ENCODE data around the gene ITIH3.

The ITIH3 gene

GRCh38 chr3:52787246-52787645 is 7.3 kb upstream of the ITIH3 start:
- no peak overlapping the region for H4K8ac ChIP-seq (ENCODE audit: low read depth, low read length)
- H3K9me3 ChIP-seq (ENCODE audit: insufficient read depth, low read depth, low read length), result no peaks in the 10 kb centered on the region
- H4K12ac ChIP-seq (ENCODE audit: low read depth, low read length), result no peak overlapping the region
- H3K23ac ChIP-seq (ENCODE audit: low read length), result no peak overlapping the region
- no peak overlapping the region for H2AFZ ChIP-seq (ENCODE audit: insufficient read depth, low read length, poor library complexity)
- H2BK120ac ChIP-seq (ENCODE audit: insufficient read depth, low read length, poor library complexity), result no peak overlapping the region
- no peak overlapping the region for H3K4me2 ChIP-seq (ENCODE audit: low read length)
- no peak overlapping the region for H3K4ac ChIP-seq (ENCODE audit: low read depth, low read length)
- DNase-seq, result no peak
- H3K4me1 ChIP-seq (ENCODE audit: control insufficient read depth in 1 of 2, insufficient read depth in 2 of 2, low read length in 2 of 2), result no peaks in the 10 kb centered on the region
- H3K79me2 ChIP-seq (ENCODE audit: control insufficient read depth, insufficient read depth, low read length, poor library complexity), result no peaks in the 10 kb centered on the region
- no peaks in the 10 kb centered on the region for H3K27me3 ChIP-seq (ENCODE audit: insufficient read depth, low read length)
- H2AK5ac ChIP-seq (ENCODE audit: low read length), result no peak overlapping the region
- no peak overlapping the region for H3K9ac ChIP-seq (ENCODE audit: low read length)
- no CpG with 5 or more reads among the region's 11 CpGs for WGBS (ENCODE audit: extremely low coverage, insufficient coverage, insufficient read length)
- H3K36me3 ChIP-seq (ENCODE audit: control insufficient read depth in 1 of 2, insufficient read depth in 2 of 2, low read length in 2 of 2), result no peaks in the 10 kb centered on the region
- H2BK12ac ChIP-seq (ENCODE audit: low read length), result no peak overlapping the region
- no peak overlapping the region for H3K27ac ChIP-seq (ENCODE audit: low read depth, low read length)
- no peak overlapping the region for H3K14ac ChIP-seq (ENCODE audit: low read length)
- H2BK5ac ChIP-seq (ENCODE audit: low read depth, low read length, poor library complexity), result no peak overlapping the region
- H3K4me3 ChIP-seq (ENCODE audit: low read depth, low read length), result no peak overlapping the region
- H4K91ac ChIP-seq (ENCODE audit: low read depth, low read length), result no peak overlapping the region
- no peaks in the 10 kb centered on the region for H3K79me1 ChIP-seq (ENCODE audit: low read length)
- H3K18ac ChIP-seq (ENCODE audit: low read length), result no peak overlapping the region

GRCh38 chr3:52787672-52788625 is 6.6 kb upstream of the ITIH3 start:
- WGBS (ENCODE audit: extremely low coverage, insufficient coverage, insufficient read length), result no CpG with 5 or more reads among the region's 17 CpGs
- no peak overlapping the region for H3K4me3 ChIP-seq (ENCODE audit: low read depth, low read length)
- no peak overlapping the region for H2BK5ac ChIP-seq (ENCODE audit: low read depth, low read length, poor library complexity)
- no peak for DNase-seq
- H3K36me3 ChIP-seq (ENCODE audit: control insufficient read depth in 1 of 2, insufficient read depth in 2 of 2, low read length in 2 of 2), result no peaks in the 10 kb centered on the region
- no peak overlapping the region for H4K8ac ChIP-seq (ENCODE audit: low read depth, low read length)
- H3K79me1 ChIP-seq (ENCODE audit: low read length), result no peaks in the 10 kb centered on the region
- no peak overlapping the region for H2AFZ ChIP-seq (ENCODE audit: insufficient read depth, low read length, poor library complexity)
- no peak overlapping the region for H3K14ac ChIP-seq (ENCODE audit: low read length)
- H4K12ac ChIP-seq (ENCODE audit: low read depth, low read length), result no peak overlapping the region
- H2BK120ac ChIP-seq (ENCODE audit: insufficient read depth, low read length, poor library complexity), result no peak overlapping the region
- H3K79me2 ChIP-seq (ENCODE audit: control insufficient read depth, insufficient read depth, low read length, poor library complexity), result no peaks in the 10 kb centered on the region
- H3K23ac ChIP-seq (ENCODE audit: low read length), result no peak overlapping the region
- H4K91ac ChIP-seq (ENCODE audit: low read depth, low read length), result no peak overlapping the region
- H3K27me3 ChIP-seq (ENCODE audit: insufficient read depth, low read length), result no peaks in the 10 kb centered on the region
- H3K9me3 ChIP-seq (ENCODE audit: insufficient read depth, low read depth, low read length), result no peaks in the 10 kb centered on the region
- no peak overlapping the region for H3K4ac ChIP-seq (ENCODE audit: low read depth, low read length)
- H3K18ac ChIP-seq (ENCODE audit: low read length), result no peak overlapping the region
- no peak overlapping the region for H2BK12ac ChIP-seq (ENCODE audit: low read length)
- no peak overlapping the region for H2AK5ac ChIP-seq (ENCODE audit: low read length)
- H3K9ac ChIP-seq (ENCODE audit: low read length), result no peak overlapping the region
- H3K27ac ChIP-seq (ENCODE audit: low read depth, low read length), result no peak overlapping the region
- H3K4me2 ChIP-seq (ENCODE audit: low read length), result no peak overlapping the region
- H3K4me1 ChIP-seq (ENCODE audit: control insufficient read depth in 1 of 2, insufficient read depth in 2 of 2, low read length in 2 of 2), result no peaks in the 10 kb centered on the region

DNA sequence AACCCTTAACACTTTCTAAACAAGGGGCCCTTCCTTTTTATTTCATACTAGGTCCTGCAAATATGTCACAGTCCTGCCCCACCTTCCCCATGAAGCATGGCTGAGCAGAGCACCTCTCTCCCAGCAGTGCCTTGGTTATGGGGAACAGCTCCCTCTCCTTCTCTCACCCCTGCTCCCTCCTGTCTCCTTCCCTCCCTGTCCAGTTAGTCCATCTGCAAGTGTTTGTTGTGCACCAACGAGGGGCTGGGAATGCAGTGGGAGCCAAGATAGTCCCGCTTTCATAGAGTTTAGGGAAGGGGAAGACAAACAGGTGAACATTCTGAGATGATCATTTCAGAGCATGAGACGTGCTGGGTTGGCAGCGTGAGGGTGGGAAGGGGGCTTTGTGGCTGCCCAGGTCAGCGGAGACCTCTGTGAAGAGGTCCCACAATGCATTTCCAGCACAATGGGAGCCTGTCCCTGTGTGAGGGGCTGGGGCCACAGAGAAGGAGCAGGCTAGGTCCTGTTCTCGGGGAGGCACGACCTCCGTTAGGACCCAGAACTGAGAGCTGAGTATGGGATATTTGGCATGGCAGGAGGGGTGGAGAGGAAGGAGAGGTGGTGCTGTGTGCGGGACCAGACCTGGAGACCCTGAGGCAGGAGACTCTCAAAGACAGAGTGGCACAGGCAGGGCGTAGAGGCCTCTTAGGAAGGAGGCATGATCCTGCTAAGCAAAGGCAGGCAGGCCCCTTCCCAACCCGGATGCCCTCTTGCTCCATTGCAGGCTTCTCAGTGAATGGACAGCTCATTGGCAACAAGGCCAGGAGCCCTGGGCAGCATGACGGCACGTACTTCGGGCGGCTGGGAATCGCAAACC is 5.5 kb upstream of the ITIH3 start:
- no peak overlapping the region for H3K4ac ChIP-seq (ENCODE audit: low read depth, low read length)
- H4K8ac ChIP-seq (ENCODE audit: low read depth, low read length), result no peak overlapping the region
- H3K79me1 ChIP-seq (ENCODE audit: low read length), result no peaks in the 10 kb centered on the region
- no peak overlapping the region for H3K14ac ChIP-seq (ENCODE audit: low read length)
- no peak overlapping the region for H3K23ac ChIP-seq (ENCODE audit: low read length)
- no peak overlapping the region for H2BK5ac ChIP-seq (ENCODE audit: low read depth, low read length, poor library complexity)
- no peak overlapping the region for H4K12ac ChIP-seq (ENCODE audit: low read depth, low read length)
- H3K9ac ChIP-seq (ENCODE audit: low read length), result no peak overlapping the region
- no peak overlapping the region for H2BK12ac ChIP-seq (ENCODE audit: low read length)
- WGBS (ENCODE audit: extremely low coverage, insufficient coverage, insufficient read length), result no CpG with 5 or more reads among the region's 16 CpGs
- no peak overlapping the region for H2AK5ac ChIP-seq (ENCODE audit: low read length)
- H3K18ac ChIP-seq (ENCODE audit: low read length), result no peak overlapping the region
- H3K4me1 ChIP-seq (ENCODE audit: control insufficient read depth in 1 of 2, insufficient read depth in 2 of 2, low read length in 2 of 2), result no peaks in the 10 kb centered on the region
- no peak overlapping the region for H3K4me3 ChIP-seq (ENCODE audit: low read depth, low read length)
- H3K27me3 ChIP-seq (ENCODE audit: insufficient read depth, low read length), result no peaks in the 10 kb centered on the region
- no peak overlapping the region for H3K4me2 ChIP-seq (ENCODE audit: low read length)
- H3K9me3 ChIP-seq (ENCODE audit: insufficient read depth, low read depth, low read length), result no peaks in the 10 kb centered on the region
- H2BK120ac ChIP-seq (ENCODE audit: insufficient read depth, low read length, poor library complexity), result no peak overlapping the region
- no peaks in the 10 kb centered on the region for H3K79me2 ChIP-seq (ENCODE audit: control insufficient read depth, insufficient read depth, low read length, poor library complexity)
- H3K36me3 ChIP-seq (ENCODE audit: control insufficient read depth in 1 of 2, insufficient read depth in 2 of 2, low read length in 2 of 2), result no peaks in the 10 kb centered on the region
- no peak overlapping the region for H3K27ac ChIP-seq (ENCODE audit: low read depth, low read length)
- H2AFZ ChIP-seq (ENCODE audit: insufficient read depth, low read length, poor library complexity), result no peak overlapping the region
- no peak for DNase-seq
- no peak overlapping the region for H4K91ac ChIP-seq (ENCODE audit: low read depth, low read length)

DNA sequence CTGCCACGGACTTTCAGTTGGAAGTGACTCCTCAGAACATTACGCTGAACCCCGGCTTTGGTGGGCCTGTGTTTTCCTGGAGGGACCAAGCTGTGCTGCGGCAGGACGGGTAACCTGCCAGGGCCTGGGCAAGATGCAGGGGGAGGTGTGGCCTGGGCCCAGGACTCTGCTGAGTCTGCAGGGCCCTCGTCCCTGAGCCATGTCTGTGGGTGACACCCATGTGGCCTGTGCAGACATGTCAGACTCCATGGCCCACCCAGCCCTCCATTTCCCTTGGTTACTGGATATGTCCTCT is 4.9 kb upstream of the ITIH3 start:
- Histone ChIP-seq H3K9ac (ENCODE audit: low read length) (no peak overlapping the region), H2BK12ac (ENCODE audit: low read length) (no peak overlapping the region), H3K18ac (ENCODE audit: low read length) (no peak overlapping the region), H3K4me3 (ENCODE audit: low read depth, low read length) (no peak overlapping the region), H3K4me1 (ENCODE audit: control insufficient read depth in 1 of 2, insufficient read depth in 2 of 2, low read length in 2 of 2) (no peaks in the 10 kb centered on the region), H2BK120ac (ENCODE audit: insufficient read depth, low read length, poor library complexity) (no peak overlapping the region), H3K4ac (ENCODE audit: low read depth, low read length) (no peak overlapping the region), H4K12ac (ENCODE audit: low read depth, low read length) (no peak overlapping the region), H2AK5ac (ENCODE audit: low read length) (no peak overlapping the region), H3K79me1 (ENCODE audit: low read length) (no peaks in the 10 kb centered on the region), H3K27me3 (ENCODE audit: insufficient read depth, low read length) (no peaks in the 10 kb centered on the region), H3K14ac (ENCODE audit: low read length) (no peak overlapping the region), H3K36me3 (ENCODE audit: control insufficient read depth in 1 of 2, insufficient read depth in 2 of 2, low read length in 2 of 2) (no peaks in the 10 kb centered on the region), H3K9me3 (ENCODE audit: insufficient read depth, low read depth, low read length) (no peaks in the 10 kb centered on the region), H3K4me2 (ENCODE audit: low read length) (no peak overlapping the region), H3K23ac (ENCODE audit: low read length) (no peak overlapping the region), H3K27ac (ENCODE audit: low read depth, low read length) (no peak overlapping the region), H3K79me2 (ENCODE audit: control insufficient read depth, insufficient read depth, low read length, poor library complexity) (no peaks in the 10 kb centered on the region), H2AFZ (ENCODE audit: insufficient read depth, low read length, poor library complexity) (no peak overlapping the region), H4K8ac (ENCODE audit: low read depth, low read length) (no peak overlapping the region), H4K91ac (ENCODE audit: low read depth, low read length) (no peak overlapping the region), H2BK5ac (ENCODE audit: low read depth, low read length, poor library complexity) (no peak overlapping the region)
- no peak for DNase-seq
- WGBS (ENCODE audit: extremely low coverage, insufficient coverage, insufficient read length), result no CpG with 5 or more reads among the region's 6 CpGs
